Measurements from ENCODE around the gene AIG1.

GRCh38 chr6:143200167-143200770, 139.6 kb downstream of the AIG1 start:
- TF ChIP-seq CTCF (IDR thresholded peaks at IDR 0.05) (no peak), POLR2A (IDR thresholded peaks at IDR 0.05) (no peak)

All from adrenal gland (tissue), 5 donors.